Kidney tubule cell (primary cell): ENCODE data around the gene R3HDM2.

Experiments used
- DNase-seq: peaks from one replicate; pipeline ENCODE4 v3.0.0-alpha.2; 2018; ENCODE audit warnings: low spot score

The R3HDM2 gene

DNA sequence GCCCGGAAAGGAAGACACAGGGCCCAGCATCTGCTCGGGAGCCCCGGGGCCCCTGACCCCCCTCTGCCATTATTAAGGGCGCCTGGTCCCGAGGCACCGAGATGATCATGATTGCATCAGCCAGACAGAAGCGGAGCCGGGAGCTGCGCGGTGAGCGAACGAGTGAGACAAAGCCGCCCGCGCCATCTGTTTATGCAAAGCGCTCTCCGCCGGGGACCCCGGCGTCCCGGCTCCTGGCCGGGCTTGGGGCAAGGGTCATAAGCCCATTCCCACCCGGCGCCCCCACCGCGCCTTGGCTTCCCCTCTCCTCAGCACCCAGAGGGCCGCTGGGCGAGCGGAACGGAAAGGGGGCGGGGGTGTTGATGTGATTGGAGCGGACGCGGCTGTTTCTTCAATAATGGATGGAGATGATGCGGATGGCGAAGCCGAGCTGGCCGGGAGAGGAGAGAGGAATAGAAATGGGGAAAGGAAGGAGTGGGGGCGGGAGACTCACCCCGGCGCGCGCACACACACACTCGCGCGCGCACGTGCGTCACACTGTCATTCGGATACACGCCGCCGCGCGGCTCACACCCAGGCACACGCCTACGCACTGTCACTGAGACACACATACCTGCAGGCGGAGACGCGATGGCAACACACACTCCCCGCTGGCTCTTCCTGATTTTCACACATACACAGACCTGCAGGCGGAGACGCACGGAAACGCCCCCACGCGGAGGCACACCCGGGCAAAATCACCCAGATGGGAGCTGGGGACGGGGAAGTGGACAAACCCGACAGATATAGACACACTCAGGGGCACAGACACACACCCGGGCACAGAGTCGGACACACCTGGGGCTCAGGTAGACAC, 190.5 kb downstream of the R3HDM2 start:
- DNase-seq = peak; percentile 68

- DNase-seq = no peak
These were observed 191.2 kb downstream of the R3HDM2 start for GRCh38 chr12:57239587-57240065.

- DNase-seq = peak; percentile 87
These were observed 191.8 kb downstream of the R3HDM2 start for GRCh38 chr12:57238854-57239554.

DNA sequence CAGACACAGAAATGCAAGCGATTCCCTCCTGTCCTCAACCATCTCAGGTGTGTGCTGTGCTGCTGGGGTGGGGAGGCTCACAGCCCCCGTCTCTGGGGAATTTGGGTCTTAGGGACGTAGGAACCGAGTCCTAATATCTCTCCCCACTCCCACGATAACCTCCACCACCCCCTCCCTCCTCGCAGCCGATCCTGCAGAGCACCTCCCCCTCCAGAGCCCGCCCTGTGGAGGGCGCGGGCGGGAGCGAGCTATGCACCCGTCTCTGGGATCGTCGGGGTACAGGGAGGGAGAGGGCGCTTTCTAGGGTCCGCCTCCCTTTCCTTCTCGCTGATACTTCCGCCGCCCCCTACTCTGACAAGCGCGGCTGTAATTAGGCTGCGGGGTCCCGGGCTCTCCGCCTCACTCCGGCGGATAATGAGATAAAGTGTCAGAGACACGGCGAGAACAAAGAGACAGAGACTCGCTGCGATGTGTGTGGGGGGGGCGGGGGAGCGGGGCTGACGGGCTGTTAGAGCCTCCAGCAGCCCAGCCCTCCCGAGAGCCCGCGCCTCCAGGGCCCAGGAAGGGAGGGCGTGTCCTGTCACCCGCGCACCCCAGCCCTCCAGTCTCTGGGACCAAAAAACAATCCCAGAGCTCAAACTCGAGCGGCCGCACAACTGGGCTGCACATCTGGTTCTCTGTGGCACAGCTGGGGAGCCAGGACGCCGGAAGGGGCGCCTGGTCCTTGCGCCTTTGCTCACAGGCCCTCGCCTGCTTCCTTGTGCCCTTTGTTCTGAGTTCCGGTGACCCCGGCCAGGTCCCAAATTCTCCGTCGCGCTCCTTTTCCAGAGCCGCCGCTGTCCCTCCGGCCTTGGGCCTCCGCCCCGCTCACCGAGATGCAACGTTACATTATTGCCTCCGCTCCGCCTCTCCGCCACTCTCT, 192.7 kb downstream of the R3HDM2 start:
- no peak for DNase-seq

DNA sequence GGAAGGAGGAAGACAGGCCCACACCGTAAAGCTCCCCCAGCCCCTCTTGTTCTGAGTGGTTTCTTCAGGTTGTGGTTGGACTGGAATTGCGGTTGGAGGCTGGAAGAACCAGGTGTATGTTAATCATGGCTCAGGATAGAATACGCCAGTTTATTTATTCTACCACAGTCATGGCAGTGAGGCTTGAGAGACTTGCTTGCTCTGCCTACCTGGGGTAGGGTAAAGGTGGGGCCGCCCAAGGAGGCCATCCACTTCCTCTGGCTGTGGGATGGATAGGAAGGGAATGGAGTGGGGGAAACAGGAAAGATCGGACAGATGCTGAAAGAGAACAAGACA, 193.3 kb downstream of the R3HDM2 start:
- DNase-seq = no peak

DNA sequence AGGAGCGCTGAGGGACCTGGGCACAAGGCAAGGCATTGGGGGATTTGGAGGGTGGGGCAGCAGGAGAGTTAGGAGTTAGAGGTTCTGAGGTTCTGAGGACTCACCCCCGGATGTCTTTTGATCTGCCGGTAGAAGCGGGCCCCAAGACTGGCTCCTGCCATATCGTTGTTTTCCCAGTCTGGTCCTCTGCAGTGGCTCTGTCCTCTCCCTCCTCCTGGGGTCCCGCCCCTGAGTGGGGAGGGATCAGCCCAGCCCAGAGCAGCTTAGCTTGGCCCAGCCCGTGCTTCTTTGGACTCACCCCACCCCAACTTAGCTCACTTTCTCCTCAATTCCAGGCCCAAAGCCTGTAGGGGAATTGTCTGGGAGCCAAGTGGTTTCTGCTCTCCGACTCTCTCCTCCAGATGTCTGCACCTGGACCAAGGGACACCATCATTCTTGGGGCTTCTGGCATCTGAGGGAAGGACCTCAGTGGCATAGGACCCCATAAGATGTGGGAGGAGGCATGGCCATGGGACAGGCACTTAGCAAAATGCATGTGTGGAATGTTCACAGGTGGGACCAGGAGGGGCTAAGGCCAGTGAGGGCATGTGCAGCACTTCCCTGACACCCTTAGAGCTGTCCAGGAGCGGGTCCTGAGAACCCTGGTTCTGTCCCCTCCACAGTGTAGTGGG, 193.8 kb downstream of the R3HDM2 start:
- DNase-seq = no peak

DNA sequence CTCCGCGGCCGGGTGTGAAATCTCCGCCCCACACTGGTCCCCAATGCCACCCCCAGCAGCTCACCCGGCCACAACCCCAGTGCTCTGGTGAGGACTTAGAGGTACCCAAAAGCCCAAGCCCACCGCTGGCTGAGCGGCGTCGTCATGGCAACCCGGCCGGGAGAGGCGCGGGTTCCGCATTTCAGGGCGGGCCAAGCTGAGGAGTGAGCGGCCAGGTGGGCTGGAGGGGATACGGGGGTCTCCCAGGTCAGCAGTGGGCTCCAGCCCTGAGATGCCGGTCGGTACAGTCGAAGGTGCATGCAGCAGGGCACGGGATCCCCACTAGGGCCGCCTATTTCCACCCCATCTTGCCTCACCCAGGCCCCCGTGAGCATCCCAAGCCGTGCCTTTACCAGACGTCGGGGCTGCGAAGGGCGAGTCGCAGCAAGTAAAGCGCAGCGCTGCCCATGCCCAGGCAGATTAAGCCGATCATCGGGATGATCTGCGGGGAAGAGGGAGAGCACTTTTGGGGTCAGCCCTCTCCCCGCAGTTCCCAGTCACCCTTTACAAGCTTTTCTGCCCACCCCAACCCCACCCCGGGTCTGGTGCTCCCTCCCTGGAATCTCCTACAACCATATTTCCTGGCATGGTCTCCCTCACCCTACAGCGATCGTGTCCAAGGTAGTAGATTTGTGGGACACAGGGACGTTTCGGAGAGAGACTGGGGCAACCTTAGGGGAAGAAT, 194.5 kb downstream of the R3HDM2 start:
- no peak for DNase-seq

GRCh38 chr12:57235728-57236131, 195.1 kb downstream of the R3HDM2 start:
- no peak for DNase-seq

DNA sequence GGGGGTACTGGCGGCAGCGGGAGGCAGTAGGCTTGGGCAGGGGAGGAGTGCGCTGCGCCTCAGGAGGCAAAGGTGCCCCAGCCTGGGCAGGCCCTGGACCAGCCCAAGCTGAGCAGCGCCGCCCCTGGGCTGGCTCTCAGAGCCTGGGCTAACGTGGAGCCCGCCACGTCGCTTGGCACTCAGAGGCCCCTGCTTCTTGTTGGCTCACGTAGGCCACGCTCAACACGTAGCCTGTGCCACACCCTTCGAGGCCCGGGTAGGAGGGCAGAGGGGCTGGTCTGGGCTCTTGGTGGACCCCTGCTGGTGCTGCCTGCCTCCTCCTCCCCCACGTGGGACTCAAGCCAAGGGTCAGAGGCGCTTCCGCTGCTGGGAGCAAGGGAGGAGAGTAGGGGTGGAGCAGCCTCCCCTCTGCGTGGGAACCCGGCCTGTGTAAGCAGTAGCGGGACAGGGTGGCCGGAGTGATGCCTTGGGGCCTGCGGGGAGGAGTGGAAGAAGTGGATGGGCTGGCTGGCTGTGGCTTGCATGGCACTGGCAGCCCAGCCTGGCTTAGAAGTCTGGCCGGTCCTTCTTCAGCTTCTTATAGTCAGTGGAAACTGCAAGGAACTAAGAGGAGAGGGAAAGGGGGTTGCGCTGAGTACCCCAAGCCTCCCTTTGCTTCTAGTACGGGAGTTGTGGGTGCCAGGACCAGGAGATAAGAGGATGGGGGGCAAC, 195.7 kb downstream of the R3HDM2 start:
- no peak for DNase-seq

GRCh38 chr12:57234571-57235016, 196.2 kb downstream of the R3HDM2 start:
- no peak for DNase-seq

DNA sequence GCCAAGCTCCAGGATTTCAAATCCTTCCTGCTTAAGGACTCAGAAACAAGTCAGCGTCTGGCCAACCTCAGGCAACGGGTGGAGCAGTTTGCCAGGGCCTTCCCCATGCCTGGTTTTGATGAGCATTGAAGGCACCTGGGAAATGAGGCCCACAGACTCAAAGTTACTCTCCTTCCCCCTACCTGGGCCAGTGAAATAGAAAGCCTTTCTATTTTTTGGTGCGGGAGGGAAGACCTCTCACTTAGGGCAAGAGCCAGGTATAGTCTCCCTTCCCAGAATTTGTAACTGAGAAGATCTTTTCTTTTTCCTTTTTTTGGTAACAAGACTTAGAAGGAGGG, 196.6 kb downstream of the R3HDM2 start:
- no peak for DNase-seq

DNA sequence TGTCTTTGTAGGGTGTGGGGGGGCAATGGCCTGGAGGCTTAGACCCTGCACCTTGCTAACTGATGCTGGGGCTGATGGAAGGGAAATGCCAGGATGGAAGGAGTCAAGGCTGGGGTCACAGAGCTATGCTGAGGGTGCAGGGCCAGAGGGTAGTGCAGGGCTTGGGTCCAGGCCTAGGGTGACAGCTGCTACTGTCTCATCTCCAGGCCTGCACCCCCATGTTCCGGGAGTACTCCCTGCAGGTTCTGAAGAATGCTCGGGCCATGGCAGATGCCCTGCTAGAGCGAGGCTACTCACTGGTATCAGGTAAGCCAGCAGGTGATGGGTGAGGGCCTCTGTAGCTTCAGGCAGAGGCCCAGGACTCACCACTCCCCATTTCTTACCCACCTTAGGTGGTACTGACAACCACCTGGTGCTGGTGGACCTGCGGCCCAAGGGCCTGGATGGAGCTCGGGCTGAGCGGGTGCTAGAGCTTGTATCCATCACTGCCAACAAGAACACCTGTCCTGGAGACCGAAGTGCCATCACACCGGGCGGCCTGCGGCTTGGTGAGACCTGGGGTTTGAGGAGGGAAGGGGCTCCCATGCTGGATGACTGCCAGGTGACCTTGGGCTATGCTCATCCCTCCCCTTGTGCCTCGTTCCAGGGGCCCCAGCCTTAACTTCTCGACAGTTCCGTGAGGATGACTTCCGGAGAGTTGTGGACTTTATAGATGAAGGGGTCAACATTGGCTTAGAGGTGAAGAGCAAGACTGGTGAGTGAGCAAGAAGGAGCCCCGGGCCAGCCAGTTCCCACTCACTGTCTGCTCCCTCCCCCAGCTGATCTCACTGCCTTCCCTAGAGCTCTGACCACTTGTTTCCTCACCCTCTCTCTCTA, 197.2 kb downstream of the R3HDM2 start:
- no peak for DNase-seq

- DNase-seq = no peak
These were observed 198.6 kb downstream of the R3HDM2 start for GRCh38 chr12:57232156-57232756.

DNA sequence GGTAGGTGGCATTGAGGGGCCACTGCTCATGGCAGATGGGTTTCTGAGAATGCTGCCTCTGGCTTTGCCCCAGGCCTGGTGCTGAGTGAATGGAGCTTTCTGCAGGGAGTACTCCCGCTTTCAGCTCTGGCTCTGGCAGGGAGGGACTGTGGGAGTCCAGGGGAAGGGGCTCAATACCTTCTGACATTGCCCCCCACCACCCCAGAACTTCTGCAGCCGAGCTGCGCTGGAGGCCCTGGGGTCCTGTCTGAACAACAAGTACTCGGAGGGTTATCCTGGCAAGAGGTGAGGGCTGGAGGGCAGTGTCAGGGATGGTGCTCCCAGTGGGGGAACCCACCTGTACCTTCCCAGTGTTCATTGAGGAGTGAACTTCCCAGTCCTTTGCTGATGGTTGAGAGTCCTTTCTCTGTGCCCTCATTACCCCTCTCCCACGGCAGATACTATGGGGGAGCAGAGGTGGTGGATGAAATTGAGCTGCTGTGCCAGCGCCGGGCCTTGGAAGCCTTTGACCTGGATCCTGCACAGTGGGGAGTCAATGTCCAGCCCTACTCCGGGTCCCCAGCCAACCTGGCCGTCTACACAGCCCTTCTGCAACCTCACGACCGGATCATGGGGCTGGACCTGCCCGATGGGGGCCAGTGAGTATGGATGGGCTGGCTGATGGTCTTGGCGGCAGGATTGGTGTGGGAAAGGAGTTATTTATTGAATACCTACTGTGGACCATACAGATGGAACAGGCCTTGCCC, 199.4 kb downstream of the R3HDM2 start:
- no peak for DNase-seq

DNA sequence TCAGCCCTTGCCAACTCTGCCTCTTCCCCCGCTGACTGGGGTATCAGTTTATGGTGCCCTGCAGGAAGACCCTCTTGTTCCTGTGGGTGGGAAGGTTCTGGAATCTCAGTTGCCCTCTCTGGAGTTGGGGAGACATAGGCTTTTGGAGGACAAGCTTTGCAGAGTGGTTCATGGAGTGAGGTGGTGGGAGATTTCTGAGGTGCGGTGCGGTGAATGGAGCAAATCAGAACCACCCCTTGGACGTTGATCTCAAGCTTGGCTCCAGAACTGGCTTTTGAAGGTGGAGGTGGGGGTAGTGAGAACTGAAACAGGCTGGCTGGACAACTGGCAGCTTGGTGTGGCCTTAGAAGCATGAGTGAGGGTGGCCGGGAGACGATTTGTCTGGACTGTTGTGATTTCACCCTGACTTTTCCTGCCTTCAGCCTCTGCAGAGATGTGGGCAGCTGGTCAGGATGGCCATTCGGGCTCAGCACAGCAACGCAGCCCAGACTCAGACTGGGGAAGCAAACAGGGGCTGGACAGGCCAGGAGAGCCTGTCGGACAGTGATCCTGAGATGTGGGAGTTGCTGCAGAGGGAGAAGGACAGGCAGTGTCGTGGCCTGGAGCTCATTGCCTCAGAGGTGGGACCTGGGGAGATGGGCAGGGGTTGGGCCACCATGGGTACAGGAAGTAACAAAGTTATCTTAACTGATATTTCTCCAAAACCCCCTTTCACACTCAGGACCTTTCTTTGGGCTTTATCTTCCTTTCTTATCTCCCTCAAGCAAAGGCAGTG, 200.3 kb downstream of the R3HDM2 start:
- no peak for DNase-seq

GRCh38 chr12:57229634-57230380, 201.0 kb downstream of the R3HDM2 start, which contains the start of gene SHMT2:
TSS of gene SHMT2 (plus strand) at chr12:57229711. CDS start at chr12:57229779, 68 bp downstream.
- DNase-seq = peak; percentile 95
